ENCODE data around the gene NFS1. TPM values are rescaled to one million over a fixed set of nuclear protein-coding genes. Genes with fewer than 3 reads are reported as not detected.

The NFS1 gene
- total RNA-seq, 1 donor from 2014 or later, result 19.5 TPM

DNA sequence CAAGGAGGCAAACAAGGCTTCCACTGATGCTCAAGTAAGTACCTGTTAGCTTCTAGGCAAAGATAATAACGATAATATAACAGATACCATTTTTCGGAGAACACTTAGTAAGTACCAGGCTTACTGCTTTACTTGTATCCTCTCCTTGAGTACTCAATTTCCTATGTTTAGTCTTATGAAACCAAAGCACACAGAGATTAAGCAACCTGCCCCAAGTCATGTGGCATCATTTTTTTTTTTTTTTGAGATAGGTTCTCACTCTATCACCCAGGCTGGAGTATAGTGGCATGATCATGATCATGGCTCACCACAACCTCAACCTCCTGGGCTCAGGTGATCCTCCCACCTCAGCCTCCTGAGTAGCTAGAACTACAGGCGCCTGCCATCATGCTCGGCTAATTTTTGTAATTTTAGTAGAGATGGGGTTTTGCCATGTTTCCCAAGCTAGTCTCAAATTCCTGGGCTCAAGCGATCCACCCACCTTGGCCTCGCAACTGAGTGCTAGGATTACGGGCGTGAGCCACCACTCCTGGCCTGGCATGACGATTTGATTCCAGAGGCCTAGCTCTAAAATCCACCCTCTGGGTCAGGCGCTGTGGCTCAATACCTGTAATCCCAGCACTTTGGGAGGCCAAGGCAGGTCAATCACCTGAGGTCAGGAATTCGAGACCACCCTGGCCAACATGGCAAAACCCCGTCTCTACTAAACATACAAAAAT, 69.6 kb downstream of the NFS1 start:
- peak overlapping the region; percentile 4 for H3K27ac ChIP-seq
- H3K27me3 ChIP-seq, result no peaks in the 10 kb centered on the region
- no peaks in the 10 kb centered on the region for H3K9me3 ChIP-seq
- peaks cover 77% of the 10 kb centered on the region for H3K36me3 ChIP-seq
- DNase-seq, result no peak
- intact Hi-C loops (cut with DNase I), result no loop called here
- ATAC-seq, result peak; percentile 74
- H3K4me1 ChIP-seq, result no peaks in the 10 kb centered on the region
- no peak overlapping the region for H3K4me3 ChIP-seq
- TF ChIP-seq CTCF (IDR thresholded peaks at IDR 0.05), result no peak

DNA sequence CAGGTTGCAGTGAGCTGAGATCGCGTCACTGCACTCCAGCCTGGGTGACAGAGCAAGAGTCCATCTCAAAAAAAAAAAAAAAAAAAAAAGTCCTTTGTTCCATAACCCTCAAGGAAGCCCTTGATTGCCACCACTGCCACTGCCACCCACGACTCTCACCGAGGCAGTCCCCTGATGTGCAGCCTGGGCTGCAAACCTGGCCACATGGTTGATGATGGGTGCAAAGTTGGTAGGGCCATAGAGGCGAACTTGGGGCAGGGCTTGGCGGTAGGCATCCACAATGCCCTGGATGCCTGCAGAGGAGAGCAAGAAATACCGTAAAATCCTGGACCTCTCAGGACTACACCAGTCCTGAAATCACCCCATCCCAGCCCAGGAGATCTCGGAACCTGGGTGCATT, 72.0 kb downstream of the NFS1 start:
- no peak for DNase-seq

DNA sequence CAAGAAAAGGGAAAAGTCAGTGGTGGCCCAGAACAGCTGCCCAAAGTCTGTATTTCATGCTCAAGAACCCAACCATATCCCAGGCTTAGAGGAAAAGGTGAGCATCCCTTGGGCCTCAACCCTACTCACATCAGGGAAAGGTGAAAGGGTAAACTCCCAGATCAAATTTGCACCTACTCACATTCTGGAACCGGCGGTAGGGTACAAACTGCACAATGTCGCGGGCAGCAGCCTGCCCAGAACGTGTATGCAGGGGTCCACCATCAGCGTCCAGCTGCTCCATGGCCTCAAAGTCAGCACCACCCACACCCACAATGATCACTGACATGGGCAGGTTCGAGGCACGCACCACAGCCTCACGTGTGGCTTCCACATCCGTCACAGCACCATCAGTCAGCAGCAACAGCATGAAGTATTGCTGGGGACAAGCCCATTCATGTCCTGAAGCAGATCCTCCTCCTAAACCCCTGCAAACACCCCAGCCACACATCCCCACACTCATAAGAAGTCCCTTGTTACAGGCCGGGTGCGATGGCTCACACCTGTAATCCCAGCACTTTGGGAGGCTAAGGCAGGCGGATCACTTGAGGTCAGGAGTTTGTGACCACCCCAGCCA, 72.7 kb downstream of the NFS1 start:
- Histone ChIP-seq H3K27me3 (no peaks in the 10 kb centered on the region), H3K9me3 (no peaks in the 10 kb centered on the region), H3K27ac (no peak overlapping the region), H3K36me3 (peaks cover 78% of the 10 kb centered on the region), H3K4me3 (no peak overlapping the region), H3K4me1 (no peaks in the 10 kb centered on the region)
- no peak for DNase-seq
- no peak for TF ChIP-seq CTCF (IDR thresholded peaks at IDR 0.05)
- ATAC-seq, result no peak
- intact Hi-C loops (cut with DNase I), result no loop called here

More for the DNA sequence above, 72.0 kb downstream of the NFS1 start:
- H3K4me3 ChIP-seq, result no peak overlapping the region
- no peaks in the 10 kb centered on the region for H3K4me1 ChIP-seq
- ATAC-seq, result no peak
- no peak overlapping the region for H3K27ac ChIP-seq
- no peak for TF ChIP-seq CTCF (IDR thresholded peaks at IDR 0.05)
- peaks cover 78% of the 10 kb centered on the region for H3K36me3 ChIP-seq
- H3K9me3 ChIP-seq, result no peaks in the 10 kb centered on the region
- intact Hi-C loops (cut with DNase I), result no loop called here
- H3K27me3 ChIP-seq, result no peaks in the 10 kb centered on the region

DNA sequence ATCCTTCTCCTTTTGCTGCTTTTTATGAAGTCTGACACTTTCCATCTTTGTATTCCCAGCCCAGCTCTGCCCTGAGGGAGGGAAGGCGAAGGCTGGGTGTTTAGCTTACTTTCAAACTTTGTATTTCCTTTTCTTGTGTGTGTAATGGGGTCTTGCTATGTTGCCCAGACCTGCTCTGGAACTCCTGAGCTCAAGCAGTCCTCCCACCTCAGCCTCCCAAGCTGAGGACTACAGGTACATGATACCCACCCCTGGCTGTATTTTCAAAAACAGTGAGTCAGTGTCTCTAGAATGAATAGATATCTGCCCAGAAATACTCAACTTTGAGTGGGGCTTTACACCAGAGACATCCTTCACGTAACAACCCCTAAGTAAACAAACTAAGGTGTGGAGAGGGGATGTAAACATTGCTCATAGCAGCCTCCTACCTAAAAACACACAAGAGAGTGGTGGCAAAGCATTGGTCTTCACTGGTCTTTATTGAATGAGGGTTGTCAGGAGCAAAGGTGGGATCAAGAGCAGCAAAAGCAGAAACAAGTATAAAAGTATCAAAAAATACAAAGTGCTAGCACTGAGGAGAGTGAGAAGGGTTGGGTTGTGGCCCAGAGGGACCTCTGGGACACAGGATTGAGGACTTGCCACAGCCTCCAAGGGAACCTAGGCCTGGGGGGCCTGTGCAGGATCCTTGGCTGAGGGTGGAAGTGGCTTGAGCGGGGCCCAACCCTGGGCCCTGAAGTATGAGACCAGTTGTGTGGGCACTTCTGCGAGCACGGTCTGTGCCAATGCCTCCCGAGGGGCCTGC, 73.4 kb downstream of the NFS1 start:
- no peaks in the 10 kb centered on the region for H3K4me1 ChIP-seq
- no peak for TF ChIP-seq CTCF (IDR thresholded peaks at IDR 0.05)
- DNase-seq (no peak), ATAC-seq (no peak)
- no peaks in the 10 kb centered on the region for H3K9me3 ChIP-seq
- H3K27ac ChIP-seq, result no peak overlapping the region
- H3K27me3 ChIP-seq, result no peaks in the 10 kb centered on the region
- intact Hi-C loops (cut with DNase I), result no loop called here
- H3K4me3 ChIP-seq, result no peak overlapping the region
- peaks cover 78% of the 10 kb centered on the region for H3K36me3 ChIP-seq

GRCh38 chr20:35621560-35621946, 77.6 kb downstream of the NFS1 start:
- no peaks in the 10 kb centered on the region for H3K9me3 ChIP-seq

More at GRCh38 chr20:35621560-35621946, 77.6 kb downstream of the NFS1 start:
- Histone ChIP-seq H3K27ac (no peak overlapping the region), H3K27me3 (no peaks in the 10 kb centered on the region), H3K36me3 (peaks cover 37% of the 10 kb centered on the region), H3K4me1 (peaks cover 18% of the 10 kb centered on the region), H3K4me3 (no peak overlapping the region)
- TF ChIP-seq CTCF (IDR thresholded peaks at IDR 0.05), result no peak
- no peak for DNase-seq
- ATAC-seq, result no peak
- intact Hi-C loops (cut with DNase I), result no loop called here

Data from upper lobe of right lung (tissue), 1 donor.